Right ventricle myocardium superior (tissue), 1 donor: ENCODE measurements around the gene C1QB. TPM values are rescaled to one million over a fixed set of nuclear protein-coding genes. Genes with fewer than 3 reads are reported as not detected.
A peak's percentile ranks its signal among the peaks of the same experiment; 100 is the strongest.

Source experiments
- ATAC-seq: fragments of 200-7000 bp; cut with Tn5 transposase; one replicate; pipeline ENCODE4 v1.9.1; 2020; ENCODE audit warnings: mild to moderate bottlenecking; ENCODE audit not compliant: poor library complexity
- DNase-seq: peaks from one replicate; pipeline ENCODE4 v3.0.0-alpha.2; 2020
- intact Hi-C: fragments of 100-400 bp; cut with DNase I; formaldehyde crosslinking; loops from one replicate; pipeline ENCODE4 v1.11.2; 2022
- long read RNA-seq: library from polyadenylated mRNA; unstranded; transcript quantifications from one replicate; pipeline ENCODE4 v2.0.0, GENCODE V29; 2021
- total RNA-seq: library from RNA; stranded (reverse); fragmentation: NEBNext Ultra II Directional; extraction: Animal tissue kit (Norgen Biotek cat#: 25700); gene quantifications from one replicate; pipeline ENCODE4 v1.2.1, GENCODE V29; 2021
- donor health status: DM: no; HTN: yes; CAD: no; lungs with severe emphysema.

The C1QB gene
- 130 TPM for total RNA-seq
- long read RNA-seq, transcript C1QB-203 (3 exons, 1,254 nt): major isoform, 50 of 66 reads
- long read RNA-seq, partial matches to known transcripts: 16 of 66 reads
- long read RNA-seq, other reads (novel, unspliced or antisense): 0 of 66 reads

GRCh38 chr1:22652881-22653316 lies at the start of gene C1QB:
Gene C1QB, plus strand, starts transcription at chr1:22653236. Its CDS starts 6,227 bp downstream, at chr1:22659463.
- intact Hi-C loops: no loop called here
- ATAC-seq (peak; percentile 76), DNase-seq (peak; percentile 72)

- intact Hi-C loops: no loop called here
- DNase-seq: no peak
- ATAC-seq: no peak
Measured at GRCh38 chr1:22606161-22606560, 46.9 kb upstream of the C1QB start.

GRCh38 chr1:22607154-22607553 lies 45.9 kb upstream of the C1QB start:
- intact Hi-C loops: no loop called here
- ATAC-seq: no peak
- no peak for DNase-seq

- no peak for DNase-seq
- intact Hi-C loops: no loop called here
- ATAC-seq: no peak
Measured at GRCh38 chr1:22608361-22608760, 44.7 kb upstream of the C1QB start.

- intact Hi-C loops: no loop called here
- DNase-seq: no peak
- ATAC-seq: no peak
Measured at GRCh38 chr1:22609291-22609690, 43.7 kb upstream of the C1QB start.

- DNase-seq: peak; percentile 63
- intact Hi-C loops: no loop called here
- peak; percentile 62 for ATAC-seq
Measured at GRCh38 chr1:22611530-22611947, 41.5 kb upstream of the C1QB start.

- intact Hi-C loops: no loop called here
- no peak for ATAC-seq
- DNase-seq: no peak
Measured at GRCh38 chr1:22612671-22613571, 40.1 kb upstream of the C1QB start.

- intact Hi-C loops: no loop called here
- no peak for DNase-seq
- no peak for ATAC-seq
Measured at GRCh38 chr1:22613572-22613918, 39.5 kb upstream of the C1QB start.

- intact Hi-C loops: no loop called here
- no peak for ATAC-seq
- DNase-seq: no peak
Measured at GRCh38 chr1:22613951-22614350, 39.1 kb upstream of the C1QB start.

- intact Hi-C loops: no loop called here
- DNase-seq (no peak), ATAC-seq (no peak)
Measured at GRCh38 chr1:22615886-22616285, 37.1 kb upstream of the C1QB start.

GRCh38 chr1:22616571-22616970 lies 36.5 kb upstream of the C1QB start:
- no peak for ATAC-seq
- DNase-seq: no peak
- intact Hi-C loops: no loop called here

GRCh38 chr1:22618056-22618455 lies 35.0 kb upstream of the C1QB start:
- ATAC-seq (no peak), DNase-seq (no peak)
- intact Hi-C loops: no loop called here

GRCh38 chr1:22619252-22619651 lies 33.8 kb upstream of the C1QB start:
- intact Hi-C loops: no loop called here
- DNase-seq (no peak), ATAC-seq (no peak)

GRCh38 chr1:22619798-22620197 lies 33.2 kb upstream of the C1QB start:
- intact Hi-C loops: no loop called here
- ATAC-seq (no peak), DNase-seq (no peak)

- intact Hi-C loops: no loop called here
- DNase-seq (no peak), ATAC-seq (no peak)
Measured at GRCh38 chr1:22621761-22622160, 31.3 kb upstream of the C1QB start.

- ATAC-seq (no peak), DNase-seq (no peak)
- intact Hi-C loops: no loop called here
Measured at GRCh38 chr1:22625262-22625925, 27.6 kb upstream of the C1QB start.

- ATAC-seq (no peak), DNase-seq (no peak)
Measured at GRCh38 chr1:22626237-22627157, 26.5 kb upstream of the C1QB start.

GRCh38 chr1:22627331-22627730 lies 25.7 kb upstream of the C1QB start:
- intact Hi-C loops: no loop called here
- DNase-seq: no peak
- no peak for ATAC-seq

More at GRCh38 chr1:22626237-22627157, 26.5 kb upstream of the C1QB start:
- intact Hi-C loops: no loop called here
